ENCODE results near the gene INSRR.

INSRR gene

DNA sequence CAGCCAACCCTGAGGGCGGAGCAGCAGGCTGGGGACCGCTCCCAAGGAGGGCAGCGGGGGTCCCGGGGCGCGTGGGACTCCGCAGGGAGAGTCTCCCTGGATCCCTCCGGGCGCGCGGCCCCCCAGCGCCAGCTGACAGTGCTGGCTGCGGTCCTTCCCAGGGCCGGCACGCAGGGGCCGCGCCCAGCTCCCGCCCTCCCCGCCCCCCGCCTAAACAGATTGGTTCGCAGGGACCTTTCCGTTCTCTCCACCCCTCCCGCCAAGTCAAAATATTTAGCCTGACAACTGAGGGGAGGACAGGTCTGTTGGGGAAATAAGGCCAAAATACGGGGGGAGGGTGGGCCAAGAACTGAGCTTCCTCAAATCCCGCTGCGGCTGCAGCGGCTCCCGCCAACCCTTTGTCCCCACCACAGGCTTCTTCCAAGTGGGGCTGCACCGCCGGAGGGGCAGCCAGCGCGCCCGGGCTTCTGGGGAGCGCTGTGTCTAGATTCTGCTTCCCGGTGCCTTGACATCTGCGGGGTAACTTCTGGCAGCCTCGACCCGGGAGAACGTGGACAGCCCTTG, at the start of gene INSRR:
Gene INSRR (minus strand): TSS at position 159 of the 564 bp plus-strand sequence. CDS start 496 bp downstream, outside the sequence.
- DNase-seq, result no peak

DNA sequence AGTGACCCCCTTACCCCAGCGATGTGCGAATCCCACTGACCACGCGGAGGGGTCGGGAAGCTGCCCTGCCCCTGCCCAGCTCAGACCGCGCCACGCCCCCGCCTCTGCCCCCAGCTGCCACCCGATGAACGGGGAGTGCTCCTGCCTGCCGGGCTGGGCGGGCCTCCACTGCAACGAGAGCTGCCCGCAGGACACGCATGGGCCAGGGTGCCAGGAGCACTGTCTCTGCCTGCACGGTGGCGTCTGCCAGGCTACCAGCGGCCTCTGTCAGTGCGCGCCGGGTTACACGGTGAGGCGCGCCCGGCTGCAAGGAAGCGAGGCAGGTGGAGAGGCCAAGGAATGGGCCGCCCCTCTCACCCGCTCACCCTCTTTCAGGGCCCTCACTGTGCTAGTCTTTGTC, 49.6 kb upstream of the INSRR start:
- DNase-seq, result no peak

DNA sequence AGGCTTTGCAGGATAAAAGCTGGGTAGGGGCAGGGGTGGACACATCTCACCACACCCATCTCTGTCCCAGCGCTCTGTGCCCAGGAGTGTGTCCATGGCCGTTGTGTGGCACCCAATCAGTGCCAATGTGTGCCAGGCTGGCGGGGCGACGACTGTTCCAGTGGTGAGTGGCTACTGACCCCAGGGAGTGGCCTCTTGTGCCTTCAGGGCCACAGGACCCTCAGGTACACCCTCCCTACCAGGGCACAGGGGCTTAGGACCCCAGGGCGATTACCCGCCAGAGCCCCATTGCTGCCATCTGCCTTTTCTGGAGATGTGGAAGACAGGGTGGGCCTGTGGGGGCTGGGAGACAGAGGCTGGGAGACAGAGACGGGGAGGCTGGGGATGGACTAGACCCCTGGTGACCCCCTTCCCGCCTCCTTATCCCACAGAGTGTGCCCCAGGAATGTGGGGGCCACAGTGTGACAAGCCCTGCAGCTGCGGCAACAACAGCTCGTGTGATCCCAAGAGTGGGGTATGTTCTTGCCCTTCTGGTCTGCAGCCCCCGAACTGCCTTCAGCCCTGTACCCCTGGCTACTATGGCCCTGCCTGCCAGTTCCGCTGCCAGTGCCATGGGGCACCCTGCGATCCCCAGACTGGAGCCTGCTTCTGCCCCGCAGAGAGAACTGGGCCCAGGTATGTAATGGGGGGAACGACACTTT, 47.4 kb upstream of the INSRR start:
- DNase-seq, result no peak

DNA sequence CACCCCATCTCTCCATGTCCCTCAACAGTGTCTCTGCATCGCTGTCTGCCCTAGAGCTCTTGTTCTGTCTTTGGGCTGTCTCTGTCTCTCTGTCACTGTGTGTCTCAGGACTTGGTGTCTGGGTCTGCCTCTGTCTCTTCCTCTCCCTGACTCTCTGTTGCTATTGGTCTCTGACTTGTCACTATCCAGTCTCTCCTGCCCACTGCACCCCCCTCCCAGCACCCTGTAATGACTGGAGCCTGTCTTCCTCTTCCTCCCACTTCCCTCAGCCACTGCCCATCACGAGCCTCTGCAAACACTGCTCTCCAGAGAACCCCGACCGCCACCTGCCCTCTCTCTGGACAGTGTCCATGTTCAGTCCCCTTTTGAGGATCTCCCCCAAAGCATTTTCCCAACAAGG, 46.7 kb upstream of the INSRR start:
- DNase-seq, result no peak

DNA sequence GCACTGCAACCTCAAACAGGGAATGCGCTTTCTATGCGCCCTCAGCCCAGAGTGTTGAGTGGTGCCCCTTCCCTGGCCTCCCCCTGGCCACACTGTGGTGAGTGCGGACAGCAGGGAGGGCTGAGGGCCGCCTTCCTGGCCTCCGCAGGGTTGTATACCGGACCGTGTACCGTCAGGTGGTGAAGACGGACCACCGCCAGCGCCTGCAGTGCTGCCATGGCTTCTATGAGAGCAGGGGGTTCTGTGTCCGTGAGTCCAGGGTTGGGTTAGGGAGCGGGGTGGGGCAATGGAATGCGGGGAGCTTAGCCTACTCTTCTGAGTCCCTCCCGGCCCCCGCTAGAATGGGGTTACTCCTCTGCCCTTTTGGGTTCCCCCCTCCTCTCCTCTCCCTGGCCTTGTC, 46.3 kb upstream of the INSRR start:
- DNase-seq, result no peak

DNA sequence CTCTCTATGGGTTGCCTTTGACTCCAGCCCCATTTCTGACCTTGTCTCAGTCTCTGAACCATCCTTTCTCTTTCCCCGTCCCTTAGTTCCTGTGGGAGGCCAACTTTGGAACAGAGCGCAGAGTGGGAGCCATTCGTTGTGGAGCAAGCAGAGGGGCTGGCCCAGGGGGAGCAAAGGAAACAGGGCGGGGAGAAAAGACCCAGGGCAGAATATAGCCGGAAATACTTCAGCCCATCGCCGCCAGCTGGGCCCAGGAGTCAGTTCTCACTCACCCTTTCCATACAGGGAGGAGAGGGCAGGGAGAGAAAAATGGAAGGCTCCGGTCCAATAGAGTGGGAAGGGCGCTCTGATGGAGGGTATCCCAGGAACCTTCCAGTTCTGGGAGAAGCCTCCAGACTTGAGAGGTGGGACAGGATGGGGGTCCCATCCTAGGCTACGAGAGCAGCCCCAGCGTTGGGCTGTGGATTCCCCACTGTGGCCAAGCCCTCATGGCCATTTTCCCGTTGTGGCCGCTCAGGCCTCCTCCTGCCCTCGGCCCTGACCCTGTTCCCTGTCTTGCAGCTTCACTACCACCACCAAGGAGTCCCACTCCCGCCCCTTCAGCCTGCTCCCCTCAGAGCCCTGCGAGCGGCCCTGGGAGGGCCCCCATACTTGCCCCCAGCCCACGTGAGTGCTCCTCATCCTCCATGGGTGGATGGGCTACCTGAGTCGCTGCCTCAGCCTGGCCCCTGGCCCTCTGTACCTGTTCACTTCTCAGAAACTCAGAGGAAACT, 45.5 kb upstream of the INSRR start:
- DNase-seq, result no peak

DNA sequence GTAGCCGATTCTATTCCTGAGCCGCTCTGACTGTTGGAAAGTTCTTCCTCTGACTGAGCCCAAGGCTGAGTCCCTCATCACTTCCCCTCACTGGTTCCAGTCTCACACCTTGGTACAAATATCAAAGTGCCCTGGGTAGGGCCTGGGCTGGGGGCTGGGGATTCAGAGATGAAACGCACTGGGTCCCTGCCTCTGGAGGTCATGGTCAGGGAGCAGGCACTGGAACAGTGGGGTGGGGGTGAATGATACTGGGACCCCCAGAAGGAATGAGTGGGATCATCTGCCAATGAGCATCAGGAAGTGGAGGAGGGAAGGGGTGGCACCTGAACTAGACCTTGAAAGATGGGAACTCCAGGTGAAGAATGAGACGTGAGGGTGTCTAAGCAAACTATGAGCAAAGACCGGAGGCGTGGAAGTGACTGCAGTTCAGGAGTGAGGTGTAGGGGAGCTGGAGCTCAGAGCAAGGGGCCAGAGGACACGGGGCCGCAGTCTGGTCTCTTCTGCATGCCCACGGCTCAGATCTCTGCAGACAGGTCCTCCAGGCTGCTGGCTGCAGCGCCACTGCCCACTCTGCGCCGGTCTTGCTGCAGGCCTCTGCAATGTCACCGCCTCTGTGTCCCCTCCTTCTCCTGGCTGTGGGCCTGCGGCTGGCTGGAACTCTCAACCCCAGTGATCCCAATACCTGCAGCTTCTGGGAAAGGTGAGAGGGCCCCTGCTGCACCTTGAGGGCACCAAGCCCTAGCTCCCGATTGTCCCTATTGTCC, 44.6 kb upstream of the INSRR start:
- no peak for DNase-seq

DNA sequence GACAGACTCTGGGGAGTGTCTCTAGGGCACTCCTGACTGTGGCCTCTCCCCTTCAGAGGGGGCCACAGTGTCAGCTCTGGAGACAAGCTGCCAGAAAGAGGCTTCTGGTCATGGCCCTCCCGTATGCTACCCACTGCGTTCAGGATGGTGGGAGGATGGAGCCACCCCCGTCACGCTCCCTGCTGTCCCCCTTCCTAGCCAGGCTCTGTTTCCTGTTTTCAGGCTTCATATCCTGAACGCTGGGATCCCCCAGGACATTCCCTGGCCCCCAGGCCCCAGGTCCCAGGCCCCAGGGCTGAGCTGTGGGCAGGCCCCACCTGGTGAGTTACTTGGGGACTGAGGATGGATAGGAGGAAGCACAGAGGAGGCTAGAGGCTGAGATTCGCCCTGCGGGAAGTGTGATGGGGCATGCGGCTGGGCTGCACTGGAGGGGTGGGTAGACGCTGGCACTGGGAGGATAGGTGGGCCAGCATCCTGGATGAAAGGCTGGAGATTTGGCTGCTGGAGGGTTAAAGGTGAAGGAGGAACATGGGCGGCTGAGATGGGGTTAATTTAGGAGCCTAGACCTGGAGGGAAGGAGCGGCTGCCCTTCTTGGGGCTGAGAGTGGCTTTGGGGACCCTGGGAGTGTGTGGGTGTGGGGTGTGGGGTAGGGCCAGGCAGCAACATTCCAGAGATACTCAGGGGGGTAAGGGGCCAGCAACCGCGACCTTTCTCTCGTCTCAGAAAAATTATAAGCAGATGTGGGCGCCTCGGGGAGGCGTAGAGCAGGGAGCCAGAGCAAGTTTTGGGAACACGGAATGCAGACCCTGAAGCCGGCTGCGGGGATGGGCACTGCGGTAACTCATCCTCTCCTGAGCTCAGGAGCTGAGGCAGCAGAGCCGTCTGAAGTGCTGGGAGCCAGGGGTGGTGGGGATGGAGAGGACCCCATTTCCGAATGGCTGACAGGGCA, 43.3 kb upstream of the INSRR start:
- no peak for DNase-seq

DNA sequence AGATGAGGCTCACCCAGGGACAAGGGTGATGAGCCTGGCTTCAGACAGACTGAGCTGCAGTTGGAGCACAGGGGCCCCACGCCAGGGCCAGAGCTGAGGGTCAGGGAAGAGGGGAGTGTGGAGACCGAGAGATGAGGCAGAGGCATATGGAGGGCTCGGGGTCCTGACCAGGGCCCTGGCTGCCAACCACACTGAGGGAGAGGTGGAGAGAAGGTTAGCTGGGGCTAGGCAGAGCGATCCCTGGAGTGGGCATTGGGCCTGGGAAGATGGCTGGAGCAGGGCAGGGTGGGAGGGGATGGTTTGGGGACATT, 42.6 kb upstream of the INSRR start:
- no peak for DNase-seq

DNA sequence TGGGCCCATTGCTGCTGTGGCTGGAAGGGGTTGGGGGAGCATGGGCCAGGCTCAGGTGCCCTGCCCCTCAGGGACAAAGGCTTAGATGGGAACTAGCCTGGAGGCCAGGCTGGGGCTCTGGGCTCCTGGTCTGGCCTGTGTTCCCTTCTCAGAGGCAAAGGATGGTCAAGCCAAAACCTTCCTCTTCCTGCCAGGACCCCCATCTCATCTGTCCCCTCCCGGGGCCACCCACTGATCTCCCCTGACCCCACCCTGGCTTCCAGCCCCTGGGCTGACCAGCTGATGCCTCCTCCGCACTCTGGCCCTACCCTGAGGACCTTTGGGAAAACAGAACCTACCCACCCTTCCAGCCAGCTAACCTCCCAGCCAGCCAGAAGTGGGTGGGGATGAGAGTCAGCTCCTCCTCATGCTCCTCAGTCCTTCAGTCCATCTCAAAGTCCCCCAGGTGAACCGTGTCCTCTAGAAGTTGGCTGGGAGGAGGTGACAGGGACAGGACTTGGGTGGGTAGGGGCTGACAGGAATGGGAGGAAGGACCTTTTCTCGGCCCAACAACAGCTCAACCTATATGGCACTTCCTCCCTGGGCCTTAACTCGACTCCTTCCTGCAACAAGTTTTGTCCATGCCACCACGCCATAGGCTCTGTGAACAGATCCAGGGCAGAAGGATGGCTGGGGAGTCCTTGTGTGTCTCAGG, 42.1 kb upstream of the INSRR start:
- DNase-seq, result no peak

DNA sequence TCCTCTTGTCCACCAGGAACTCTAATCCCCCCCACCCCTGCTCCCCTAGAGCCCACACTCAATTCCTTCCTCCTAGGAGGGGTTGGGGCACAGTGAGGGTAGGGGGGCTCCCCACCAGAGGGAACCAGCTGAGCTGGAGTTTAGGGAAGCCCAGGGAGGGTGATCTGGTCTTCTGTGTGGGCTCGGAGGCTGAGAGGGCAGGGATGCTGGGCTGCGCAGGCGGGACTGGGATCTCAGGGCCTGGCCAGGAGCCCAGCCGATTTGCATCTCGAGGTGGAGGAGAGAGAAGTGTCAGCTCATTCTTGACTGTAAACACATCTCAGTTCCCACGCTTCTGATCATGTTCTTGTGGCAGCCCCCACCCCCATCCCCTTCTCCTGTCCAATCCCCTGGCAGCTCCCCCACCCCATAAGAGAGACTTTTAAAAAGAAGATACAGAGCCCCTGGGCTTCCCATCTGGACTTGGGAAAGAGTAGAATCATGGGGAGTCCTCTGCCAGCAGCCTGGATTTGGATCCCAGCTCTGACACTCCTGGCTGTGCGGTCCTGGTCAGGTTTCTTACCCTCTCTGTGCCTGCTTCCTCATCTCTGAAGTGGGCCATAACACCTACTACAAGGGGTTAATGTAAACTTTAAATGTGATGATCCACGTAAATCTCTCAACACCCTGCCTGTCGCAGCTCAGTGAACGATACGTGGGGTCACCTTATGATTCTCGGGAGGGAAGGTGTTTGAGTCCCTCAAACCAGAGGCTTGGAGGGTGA, 41.2 kb upstream of the INSRR start:
- DNase-seq, result no peak

DNA sequence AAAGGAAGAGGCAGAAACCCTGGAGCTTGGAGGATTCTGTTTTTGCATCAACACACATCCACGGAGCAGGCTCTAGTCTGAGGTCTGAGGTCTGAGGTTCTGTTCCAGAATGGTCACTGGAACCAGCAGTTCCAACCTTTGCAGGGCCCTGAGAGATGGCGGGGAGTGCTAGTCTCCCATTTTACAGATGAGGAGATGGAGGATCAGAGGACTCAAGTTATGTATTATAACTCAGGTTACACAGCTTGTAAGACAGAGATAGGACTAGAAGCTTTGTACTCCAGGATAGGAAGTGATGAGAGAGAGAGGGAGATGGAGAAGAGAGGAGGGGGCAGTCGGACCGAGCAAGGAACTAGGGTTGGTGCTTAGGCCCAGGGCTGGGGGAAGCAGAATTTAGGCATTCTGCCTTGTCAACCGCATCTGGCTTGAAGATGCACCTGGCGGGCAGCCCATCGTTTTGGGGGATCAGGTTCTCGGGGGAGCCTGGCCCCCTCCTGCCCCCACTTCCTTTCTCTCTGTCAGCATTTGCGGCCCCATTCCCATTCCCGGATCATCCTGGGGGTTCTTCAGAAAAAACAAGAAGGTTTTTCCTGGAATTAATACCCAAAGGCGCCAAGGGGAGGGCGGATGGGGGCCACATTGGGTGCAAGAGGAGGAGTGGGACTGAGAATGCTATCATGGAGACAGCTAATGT, 40.2 kb upstream of the INSRR start:
- DNase-seq, result no peak

DNA sequence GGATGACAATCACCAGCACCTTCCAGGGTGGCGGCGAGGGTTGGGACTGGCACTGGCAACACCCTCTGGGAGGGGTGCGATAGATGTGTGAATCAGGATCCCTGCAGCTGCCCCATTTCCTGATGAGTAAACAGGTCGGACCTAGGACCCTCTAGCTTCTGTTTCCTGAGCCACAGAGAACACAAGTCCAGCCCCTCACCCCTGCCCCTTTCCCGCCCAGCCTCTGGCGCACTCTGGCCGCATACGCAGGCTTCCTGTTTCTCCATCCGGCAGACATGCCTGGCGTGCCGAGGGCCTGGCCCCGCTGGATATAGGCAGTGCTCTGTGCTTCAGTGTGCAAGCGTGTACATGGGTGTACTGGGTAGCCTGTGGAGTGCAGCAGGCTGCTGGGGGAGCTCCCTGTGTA, 39.2 kb upstream of the INSRR start:
- DNase-seq, result no peak

DNA sequence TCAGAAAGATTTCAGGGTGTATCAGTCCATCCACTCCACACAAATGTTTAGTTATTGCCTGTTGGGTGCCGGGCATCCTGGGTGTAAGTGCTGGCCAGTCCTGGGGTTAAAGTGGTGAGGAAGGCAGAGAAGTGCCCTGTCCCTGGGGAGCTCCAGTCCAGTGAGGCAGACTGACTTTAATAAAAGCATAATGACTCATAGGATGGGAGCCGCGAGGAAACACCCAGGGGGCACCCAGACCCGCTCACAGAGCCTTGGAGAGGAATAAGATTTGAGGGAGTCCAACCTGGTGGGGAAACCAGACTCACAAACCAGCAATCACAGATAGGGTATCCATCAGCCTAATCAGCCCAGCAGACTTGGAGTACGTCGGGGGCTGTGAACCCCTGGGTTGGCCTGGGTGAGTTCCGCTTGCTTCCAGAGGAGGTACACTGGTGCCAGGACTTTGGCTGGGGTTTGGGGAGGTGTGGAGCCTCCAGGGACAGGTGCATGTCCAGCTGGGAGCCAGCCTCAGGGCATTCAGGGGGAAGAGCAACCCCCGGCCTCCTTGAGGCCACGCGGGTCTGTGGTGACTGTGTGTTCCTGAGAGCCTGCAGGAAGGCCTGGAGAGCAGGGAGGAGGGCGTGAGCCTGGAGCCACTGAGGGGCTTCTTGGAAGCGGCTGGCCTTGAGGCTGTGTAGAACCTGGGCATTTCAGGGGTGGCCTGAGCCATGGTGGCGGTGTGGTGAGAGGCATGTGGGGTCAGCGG, 38.3 kb upstream of the INSRR start:
- DNase-seq, result no peak

DNA sequence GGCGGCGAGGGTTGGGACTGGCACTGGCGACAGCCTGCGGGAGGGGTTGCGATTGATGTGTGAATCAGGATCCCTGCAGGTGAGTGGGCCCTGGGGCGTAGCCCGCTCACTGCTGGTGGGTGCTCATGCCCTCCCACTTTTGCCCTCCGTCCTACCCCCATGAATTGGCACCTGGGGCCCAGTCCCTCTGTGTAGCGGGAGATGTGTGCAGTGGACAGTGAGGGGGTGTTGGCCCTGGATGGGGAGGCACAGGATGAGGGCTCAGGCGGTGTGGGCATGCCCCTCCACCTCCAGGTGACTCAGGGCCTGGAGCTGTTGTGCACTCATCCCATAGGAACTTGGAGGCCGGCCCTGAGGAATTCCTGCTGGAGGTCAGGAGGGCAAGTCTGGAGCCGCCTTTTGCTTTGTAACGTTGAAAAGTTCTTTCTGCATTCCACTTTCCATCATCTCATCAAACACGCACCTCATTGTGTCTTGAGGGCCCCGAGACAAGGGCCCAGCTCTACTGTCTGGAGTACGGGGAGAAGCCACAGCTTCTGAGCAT, 37.6 kb upstream of the INSRR start:
- no peak for DNase-seq

DNA sequence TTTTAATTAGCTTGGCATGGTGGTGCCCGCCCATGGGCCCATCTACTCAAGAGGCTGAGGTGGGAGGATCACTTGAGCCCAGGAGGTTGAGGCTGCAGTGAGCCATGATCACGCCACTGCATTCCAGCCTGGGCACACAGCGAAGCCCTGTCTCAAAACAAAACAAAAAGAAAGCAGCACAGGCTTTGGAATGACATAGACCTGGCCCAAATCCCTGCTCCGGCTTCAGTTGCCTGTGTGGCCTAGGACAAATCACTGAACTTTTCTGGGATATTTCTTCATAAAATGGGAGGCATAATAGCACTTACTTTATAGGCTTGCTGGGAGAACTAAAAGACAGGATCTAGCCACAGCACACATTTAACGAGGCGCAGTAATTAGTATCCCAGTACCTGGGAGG, 37.0 kb upstream of the INSRR start:
- no peak for DNase-seq

DNA sequence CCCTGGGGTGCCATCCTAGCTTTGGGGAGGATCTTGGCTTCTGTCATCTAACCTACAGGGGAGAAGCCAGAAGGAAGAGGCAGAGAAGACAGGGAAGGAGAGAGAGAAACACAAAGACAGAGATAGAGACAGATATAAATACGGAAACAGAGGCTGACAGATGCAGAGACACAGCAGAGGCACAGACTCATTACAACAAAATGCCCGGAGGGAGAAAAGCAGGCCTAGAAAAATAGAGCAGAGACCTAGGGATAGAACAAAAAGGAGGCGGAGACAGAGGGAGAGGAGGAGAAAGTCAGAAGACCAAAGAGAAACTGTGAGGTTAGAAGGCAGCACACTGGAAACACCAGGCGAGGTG, 36.5 kb upstream of the INSRR start:
- DNase-seq, result no peak

DNA sequence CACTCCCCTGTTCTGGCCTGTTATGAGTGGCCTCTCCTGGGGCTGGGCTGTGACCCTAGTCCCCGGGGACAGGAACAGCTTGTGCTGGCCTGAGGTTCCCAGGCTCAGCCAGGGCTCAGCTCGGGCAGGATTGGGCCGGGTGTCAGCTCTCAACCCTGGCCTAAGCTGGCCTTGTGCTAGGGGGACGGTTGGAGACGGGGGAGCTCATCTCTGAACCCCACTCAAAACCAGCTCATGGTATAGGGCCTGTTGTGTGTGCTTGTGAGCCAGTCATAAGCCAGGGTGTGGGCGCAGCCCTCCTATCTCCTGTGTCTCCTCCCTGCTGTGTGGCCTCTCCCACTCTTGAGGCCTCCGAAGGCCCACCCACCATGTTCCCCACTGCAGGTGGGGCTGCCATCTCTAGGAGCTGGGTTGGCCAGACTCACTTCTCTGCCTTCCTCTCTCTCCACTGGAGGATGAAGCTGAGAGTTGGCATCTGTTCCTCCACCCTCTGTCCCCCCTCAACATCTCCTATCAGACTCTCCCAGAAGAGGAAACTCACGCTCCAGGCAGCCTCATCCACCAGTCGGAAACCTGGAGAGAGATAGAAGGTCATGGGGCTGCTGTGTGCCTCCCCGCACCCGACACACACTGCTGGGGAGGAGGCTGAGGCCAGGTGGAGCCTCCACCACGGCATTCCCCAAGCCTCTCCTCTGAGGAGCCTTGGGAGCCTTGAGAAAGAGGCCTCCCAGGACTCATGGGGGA, 36.0 kb upstream of the INSRR start:
- DNase-seq, result no peak

DNA sequence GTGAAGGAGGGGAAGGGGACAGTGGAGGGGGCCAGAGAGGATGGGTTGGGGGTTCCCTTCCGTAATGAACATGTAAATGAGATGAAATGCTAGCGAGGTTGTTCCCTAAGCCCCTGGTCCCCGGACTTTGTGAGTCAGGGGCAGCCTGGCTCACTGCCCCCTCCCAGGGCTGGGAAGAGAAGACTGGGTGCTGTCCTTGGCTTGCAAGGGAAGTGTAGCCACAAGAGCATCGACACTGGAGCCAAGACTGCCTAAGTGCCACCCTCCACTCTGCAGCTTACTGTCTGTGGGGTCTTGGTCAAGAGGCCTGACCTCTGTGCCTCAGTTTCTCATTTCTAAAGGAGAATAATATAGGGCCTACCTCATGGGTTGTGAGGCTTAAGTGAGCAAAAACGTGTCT, 35.1 kb upstream of the INSRR start:
- DNase-seq, result no peak
